Cardiac ventricle fibroblast (primary cell): ENCODE measurements around the gene ERMN. TPM values are rescaled to one million over a fixed set of nuclear protein-coding genes. Genes with fewer than 3 reads are reported as not detected.

ENCODE experiments used
- total RNA-seq: library from RNA; depleted of rRNA; stranded (reverse); fragments of >200 nt; gene quantifications from 2 replicates; pipeline ENCODE4 v1.2.3, GENCODE V29; 2015

The ERMN gene
- not detected in 2 replicates for total RNA-seq

GRCh38 chr2:157325786-157326185 lies at the start of gene ERMN:
Gene ERMN, minus strand, starts transcription at chr2:157325824. Its CDS starts 182 bp downstream, at chr2:157325642.

Other genes starting within 250 kb of the ERMN start
- 10.0 and 11.3 TPM in 2 replicates for gene GALNT5, start 68.1 kb downstream of the ERMN start, total RNA-seq
- not detected in 2 replicates for gene CYTIP, start 118.3 kb upstream of the ERMN start, total RNA-seq